Renal cortical epithelial cell (primary cell): ENCODE results near the gene MYO1G. TPM values are rescaled to one million over a fixed set of nuclear protein-coding genes. Genes with fewer than 3 reads are reported as not detected.
A peak's percentile ranks its signal among the peaks of the same experiment; 100 is the strongest.
"Not testable (repeated sequence)": the region's sequence is repeated elsewhere in the genome, so short reads cannot be mapped to it uniquely, and the experiment has no call there.

Source experiments
- DNase-seq: peaks from one replicate; pipeline ENCODE4 v3.0.0-alpha.2; 2011; ENCODE audit warnings: low read depth
- total RNA-seq: library from RNA; depleted of rRNA; stranded (reverse); fragments of >200 nt; gene quantifications from 2 replicates; pipeline ENCODE4 v1.2.3, GENCODE V29; 2014

Gene MYO1G
- total RNA-seq = not detected in 2 replicates

DNA sequence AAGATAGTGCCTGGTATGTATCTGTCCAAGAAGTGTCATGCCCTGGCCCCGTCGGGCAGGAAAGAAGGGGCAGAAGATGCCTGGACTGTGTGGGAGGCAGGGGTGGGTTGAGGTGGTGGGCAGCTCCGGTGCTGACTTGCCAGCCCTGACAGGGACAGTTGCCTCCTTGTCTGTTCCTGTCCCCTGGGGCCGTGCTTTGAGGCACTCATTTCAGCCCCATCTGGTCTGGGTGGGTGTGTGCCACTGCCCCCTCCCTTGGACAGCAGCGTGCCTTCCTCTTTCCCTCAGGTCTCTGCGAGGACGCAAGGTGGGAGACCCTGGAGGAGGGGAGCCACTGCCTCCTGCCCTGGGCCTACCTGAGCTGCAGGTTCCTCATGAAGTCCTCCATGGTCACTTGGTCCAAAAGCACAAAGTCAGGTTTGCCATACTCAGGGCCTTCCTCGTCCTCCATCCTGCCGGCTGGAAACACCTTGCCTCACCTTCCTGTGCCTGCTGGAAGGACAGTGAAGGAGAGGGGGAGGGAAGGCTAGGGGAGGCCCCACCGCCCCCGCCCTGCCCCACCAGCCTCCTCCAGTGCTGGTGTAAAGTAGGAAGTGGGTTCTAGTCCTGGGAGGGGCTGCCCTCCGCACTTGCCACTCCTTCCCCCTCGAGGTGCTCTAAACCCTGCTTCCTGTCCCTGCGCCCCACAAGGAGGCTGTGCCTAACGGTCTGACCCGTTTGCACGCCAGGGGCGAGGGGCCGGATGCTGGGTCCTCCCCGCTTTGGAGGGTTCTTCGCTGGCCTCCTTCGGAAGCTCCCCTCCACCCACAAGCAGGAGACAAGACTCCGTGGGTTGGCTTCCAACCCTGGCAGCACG lies at the start of gene MYO1G:
MYO1G (minus strand) TSS at position 505 of the 856 bp plus-strand sequence; CDS start at position 451, 54 bp downstream.
- DNase-seq = no peak

DNA sequence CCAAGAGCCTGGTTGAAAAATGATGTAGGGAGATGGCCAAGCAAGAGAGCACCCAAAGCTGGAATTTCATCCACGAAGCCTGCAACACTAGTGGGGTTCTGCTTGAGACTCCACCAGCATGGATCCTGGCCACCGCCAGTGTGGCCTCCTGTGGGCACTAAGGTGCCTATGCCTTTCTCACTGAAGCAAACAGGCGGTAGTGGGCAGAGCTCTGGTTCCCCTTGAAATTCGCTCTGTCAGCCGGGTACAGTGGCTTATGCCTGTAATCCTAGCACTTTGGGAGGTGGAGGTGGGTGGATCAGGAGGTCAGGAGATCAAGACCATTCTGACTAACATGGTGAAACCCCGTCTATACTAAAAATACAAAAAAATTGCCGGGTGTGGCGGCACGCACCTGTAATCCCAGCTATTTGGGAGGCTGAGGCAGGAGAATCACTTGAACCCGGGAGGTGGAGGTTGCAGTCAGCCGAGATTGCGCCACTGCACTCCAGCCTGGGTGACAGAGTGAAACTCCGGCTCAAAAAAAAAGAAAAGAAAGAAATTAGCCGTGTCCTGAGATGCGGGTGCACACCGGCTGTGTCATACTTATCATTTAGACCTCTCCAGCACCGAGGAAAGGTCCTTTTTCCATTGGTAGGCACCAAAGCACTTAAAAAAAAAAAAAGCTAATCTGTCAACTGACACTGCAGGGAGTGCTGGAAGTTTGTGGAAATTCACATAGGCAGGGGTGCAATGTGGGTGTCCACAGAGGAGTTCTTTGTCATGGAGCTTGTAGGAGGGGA lies 49.5 kb upstream of the MYO1G start:
- no peak for DNase-seq

DNA sequence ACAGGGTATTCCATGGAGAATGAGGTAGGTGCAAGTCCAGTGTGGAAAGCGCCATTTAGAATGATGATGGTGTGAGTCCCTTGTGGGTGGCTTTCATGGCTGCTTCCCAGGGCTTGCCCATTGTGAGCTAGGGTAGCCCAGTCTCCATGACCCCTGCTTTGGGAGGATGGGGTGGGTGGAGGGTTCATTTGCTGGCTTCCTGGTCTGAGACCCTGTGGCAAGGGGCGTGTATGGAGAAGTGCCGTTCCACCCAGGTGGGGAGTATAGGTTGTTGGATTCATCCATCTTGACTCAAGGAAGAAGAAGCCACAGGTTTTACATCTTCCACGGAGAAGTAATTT lies 48.9 kb upstream of the MYO1G start:
- DNase-seq = no peak

DNA sequence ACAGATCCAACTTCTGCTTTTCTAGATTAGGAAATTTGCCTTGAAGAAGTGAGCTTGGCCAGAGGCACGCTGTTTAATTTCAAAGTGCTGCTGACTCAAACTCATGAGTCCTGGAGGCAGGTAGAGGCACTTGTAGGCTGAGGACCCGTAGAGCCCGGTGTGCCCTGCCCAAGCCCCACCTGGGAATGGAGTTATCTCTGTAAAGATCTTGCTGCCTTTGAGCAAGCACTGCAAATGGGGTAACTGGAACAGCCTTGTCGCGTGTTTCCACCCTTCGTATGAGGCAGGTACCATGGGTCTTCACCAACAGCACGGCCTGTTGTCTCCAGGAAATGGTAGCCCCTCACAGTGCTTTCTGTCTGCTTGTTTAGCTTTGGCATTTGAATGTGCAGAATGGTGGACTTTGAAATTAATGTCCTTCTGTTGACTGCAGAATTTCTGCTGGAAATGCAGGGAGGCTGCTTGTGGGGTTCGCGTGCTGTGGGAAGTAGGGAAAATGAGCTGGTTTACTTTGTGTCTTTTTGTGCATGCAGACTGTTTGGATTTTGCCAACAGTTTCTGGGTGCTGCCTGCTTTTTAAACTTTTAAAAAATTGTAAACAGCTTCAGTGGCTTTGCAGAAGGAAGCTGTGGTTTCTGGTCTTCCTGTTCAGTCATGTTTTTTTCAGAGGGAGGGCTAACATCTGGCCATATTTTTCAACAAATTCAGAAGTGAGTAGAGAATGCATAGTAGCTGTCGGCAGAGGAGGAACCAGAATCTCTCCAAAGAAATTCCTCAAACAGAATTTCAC lies 48.4 kb upstream of the MYO1G start:
- no peak for DNase-seq

- no peak for DNase-seq
Observed at GRCh38 chr7:45026013-45026412, 47.2 kb upstream of the MYO1G start.

DNA sequence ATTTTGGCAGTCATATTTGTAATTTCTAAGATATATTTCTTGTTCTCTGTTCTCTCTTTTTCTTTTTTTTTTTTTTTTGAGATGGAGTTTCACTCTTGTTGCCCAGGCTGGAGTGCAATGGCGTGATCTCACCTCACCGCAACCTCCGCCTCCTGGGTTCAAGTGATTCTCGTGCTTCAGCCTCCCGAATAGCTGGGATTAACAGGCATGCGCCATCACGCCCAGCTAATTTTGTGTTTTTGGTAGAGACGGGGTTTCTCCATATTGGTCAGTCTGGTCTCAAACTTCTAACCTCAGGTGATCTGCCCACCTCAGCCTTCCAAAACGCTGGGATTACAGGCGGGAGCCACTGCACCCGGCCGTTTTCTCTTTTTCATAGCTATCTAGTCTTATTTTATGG lies 46.7 kb upstream of the MYO1G start:
- not testable (repeated sequence) for DNase-seq

DNA sequence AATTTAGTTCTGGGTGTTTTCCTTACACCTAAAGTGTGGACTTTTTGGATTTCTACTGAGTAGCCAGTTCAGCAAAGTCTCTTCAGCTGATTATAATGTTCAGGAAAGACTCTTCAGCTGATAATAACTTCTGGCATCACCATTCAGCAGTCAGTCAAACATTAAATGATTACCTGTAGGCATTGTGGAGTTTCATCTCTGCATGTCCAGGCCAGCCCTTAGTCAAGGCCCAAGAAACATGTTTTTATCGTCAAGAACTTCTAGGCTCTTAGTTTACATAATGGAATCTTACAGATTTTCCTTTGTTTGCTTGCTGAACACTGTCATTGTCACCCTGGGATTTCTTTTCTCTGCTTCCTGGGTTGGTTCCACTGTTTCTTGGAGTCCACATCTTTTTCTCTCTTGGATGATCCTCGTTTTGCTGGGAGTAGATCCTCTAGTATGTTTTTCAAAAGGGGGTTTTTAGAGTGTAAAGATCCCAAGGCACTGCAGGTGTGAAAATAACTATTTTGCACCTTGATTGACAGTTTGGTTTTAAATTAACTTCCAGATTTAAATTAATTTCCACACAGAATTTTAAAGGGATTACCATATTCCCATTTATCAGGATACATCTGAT lies 45.4 kb upstream of the MYO1G start:
- no peak for DNase-seq

- peak; percentile 72 for DNase-seq
Observed at GRCh38 chr7:45021604-45022296, 42.9 kb upstream of the MYO1G start.

DNA sequence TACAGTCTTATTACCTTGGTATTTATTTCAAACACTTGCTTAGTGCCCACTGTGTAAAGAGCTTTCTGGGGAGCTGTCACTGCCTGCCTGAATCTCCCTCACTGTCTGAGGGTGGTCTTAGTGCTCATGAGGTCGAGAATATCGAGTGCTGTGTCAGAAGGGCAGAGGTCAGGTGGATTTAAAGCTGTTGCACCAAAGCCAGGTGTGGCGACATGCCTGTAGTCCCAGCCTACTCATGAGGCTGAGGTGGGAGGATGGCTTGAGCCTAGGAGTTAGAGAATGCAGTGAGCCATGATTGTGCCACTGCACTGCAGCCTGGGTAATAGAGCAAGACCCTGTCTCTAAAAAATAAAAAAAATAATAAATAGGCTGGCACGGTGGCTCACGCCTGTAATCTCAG lies 42.1 kb upstream of the MYO1G start:
- DNase-seq = no peak

- no peak for DNase-seq
Observed at GRCh38 chr7:45017253-45017652, 38.4 kb upstream of the MYO1G start.

DNA sequence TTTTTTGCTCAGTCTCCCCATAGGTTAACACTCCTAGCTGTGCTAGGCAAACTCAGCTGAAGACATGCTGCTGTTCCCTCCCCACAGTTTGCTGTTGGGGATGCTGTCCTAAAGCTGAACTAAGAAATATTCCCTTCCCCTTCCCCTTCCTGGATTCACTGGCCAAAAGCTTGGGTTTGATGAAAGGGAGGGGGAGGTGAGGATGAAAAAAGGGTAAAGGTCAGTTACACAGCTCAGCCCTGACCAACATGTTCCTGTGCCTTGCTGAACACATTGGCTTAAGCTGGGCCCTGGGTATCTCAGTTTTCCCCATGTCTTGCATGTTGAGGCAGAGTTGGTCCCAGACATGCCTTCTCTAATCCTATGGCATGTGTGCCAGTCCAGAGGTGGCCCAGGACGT lies 36.5 kb upstream of the MYO1G start:
- no peak for DNase-seq

- no peak for DNase-seq
Observed at GRCh38 chr7:45013465-45013967, 34.7 kb upstream of the MYO1G start.

DNA sequence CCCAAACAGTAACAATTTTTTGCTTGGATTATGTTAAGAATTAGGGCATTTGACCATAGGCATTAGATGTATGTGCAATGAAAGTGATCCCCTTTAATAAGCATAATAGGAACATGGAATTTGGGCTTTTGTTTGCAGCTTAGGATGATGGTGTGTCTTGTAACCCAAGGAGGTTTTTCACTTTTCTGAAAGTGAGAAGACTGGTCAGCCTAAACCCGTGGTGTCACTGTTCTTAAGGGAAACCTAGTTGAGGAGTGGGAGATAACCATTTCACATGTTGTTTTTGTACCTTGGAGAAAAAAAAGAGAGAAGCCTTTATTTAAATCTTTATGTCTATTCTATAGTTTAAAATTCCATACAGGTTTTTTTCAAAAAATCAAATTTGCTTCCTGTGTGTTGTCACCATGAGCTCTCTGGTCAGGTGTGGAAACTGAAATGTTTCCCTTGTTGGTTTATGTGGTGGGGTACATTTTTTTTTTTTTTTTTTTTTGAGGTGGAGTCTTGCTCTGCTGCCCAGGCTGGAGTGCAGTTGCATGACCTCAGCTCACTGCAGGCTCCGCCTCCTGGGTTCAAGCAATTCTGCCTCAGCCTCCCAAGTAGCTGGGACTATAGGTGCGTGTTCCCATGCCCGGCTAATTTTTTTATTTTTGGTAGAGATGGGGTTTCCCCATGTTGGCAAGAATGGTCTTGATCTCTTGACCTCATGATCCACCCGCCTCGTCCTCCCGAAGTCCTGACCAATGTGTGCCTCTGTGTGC lies 28.9 kb upstream of the MYO1G start:
- DNase-seq = no peak

DNA sequence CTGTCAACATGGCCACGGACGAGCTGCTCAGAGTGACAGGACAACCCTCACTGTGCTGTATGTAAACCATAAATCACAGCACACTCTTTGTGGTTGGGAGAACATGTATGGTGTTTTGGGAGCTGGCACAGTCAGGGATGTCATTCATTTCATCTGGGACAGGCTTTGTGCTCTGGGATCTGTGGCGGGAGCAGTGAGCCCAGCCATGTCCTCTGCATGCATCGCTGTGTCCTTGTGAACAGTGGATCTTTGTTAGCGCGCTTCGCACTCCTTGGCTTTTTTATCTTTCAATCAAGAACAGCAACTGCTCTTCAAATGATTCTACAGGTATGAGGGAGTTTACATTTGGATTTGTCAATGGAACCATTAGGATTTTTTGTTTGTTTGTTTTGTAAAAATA lies 28.3 kb upstream of the MYO1G start:
- DNase-seq = no peak

DNA sequence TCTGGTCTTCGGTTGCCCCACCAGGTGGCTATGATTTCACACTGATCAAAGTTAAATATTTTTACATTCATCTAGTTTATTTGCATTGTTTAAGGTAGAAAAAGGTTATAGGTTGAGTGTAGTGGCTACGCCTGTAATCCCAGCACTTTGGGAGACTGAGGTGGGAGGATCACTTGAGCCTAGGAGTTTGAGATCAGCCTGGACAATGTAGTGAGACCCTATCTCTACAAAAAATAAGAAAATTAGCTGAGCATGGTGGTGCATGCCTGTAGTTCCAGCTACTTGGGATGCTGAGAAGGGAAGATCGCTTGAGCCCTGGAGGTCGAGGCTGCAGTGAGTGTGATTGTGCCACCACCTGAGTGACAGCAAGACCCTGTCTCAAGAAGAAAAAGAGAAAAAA lies 25.0 kb upstream of the MYO1G start:
- no peak for DNase-seq

GRCh38 chr7:45001826-45002225 lies 23.0 kb upstream of the MYO1G start:
- no peak for DNase-seq

DNA sequence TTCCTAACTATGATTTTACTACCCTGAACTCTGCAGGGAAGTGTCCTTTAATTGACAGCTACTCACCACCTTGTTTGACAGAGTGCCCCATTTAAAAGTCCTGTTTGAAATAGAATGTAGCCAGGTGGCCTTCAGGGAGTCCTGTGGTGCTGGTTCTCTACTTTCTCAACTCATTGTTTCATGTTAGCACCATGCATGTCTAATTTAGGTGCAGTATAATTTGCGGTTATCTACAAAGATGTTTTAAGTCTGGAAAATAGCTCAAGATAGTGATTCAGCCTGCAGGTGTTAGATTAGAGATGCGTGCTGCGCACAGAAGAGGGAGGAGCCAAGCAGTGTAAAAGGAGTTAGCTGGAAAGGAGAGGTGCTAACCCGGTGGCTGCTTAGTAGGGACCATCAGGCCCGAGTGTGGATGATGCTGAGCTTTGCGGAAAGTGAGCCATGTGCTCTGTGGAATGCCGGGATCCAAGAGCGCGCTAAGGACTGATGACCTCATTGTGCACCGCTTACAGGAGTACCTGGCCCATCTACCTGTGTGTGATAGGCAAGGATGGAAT lies 22.4 kb upstream of the MYO1G start:
- DNase-seq = peak; percentile 31

DNA sequence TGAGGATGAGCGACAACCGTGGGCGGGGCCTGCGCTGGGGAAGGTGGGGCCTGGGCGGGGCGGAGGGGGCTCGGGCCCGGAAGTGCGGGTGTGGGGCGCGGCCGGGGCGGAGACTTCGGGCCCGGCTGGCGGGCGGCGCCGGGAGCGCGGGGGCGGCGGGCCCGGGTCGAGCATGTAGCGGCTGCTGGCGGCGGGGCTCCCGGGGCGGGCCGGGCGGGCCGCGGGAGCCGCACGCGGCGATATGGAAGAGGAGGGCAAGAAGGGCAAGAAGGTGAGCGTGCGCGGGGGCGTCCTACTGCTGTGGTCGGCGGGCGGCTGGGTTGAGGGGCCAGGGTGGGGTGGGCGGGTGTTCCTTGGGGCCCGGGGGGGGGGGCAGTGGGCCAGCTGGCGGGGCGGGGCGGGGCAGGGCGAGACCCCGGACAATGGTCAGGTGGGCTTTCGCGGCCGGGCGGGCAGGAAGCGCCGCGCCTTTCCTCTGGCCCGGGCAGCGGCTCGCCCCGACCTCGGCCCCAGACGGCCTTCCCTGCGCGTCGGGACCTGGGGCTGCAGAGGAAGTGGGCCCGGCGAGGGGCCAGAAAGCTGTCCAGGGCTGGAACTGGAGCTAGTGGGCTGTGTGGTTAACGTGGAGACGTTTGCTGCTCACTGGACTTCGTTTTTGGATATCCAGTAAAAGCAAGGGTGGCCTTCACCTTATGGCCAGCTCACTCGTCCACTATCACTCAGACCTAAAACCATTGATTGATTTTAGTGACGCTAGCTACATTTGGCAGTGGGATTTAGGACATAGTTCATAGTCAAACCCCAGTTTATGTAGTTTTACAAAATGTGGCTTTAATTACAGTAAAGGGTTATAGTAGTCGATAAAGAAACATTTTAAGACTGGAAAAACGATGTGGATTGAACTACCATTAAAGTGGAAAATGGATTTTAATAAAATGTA lies 21.5 kb upstream of the MYO1G start, which contains the start of gene CCM2:
CCM2 (plus strand) TSS at position 109 of the 940 bp plus-strand sequence; CDS start at position 242, 133 bp downstream.
- no peak for DNase-seq
